Kasumi-1 (cell line): ENCODE results near the gene CCR8.
A peak's percentile ranks its signal among the peaks of the same experiment; 100 is the strongest.

Source experiments
- DNase-seq, 2 experiments: peaks; one replicate each; lab custom pipeline; 2025; lab: John Stamatoyannopoulos, UW

The CCR8 gene

DNA sequence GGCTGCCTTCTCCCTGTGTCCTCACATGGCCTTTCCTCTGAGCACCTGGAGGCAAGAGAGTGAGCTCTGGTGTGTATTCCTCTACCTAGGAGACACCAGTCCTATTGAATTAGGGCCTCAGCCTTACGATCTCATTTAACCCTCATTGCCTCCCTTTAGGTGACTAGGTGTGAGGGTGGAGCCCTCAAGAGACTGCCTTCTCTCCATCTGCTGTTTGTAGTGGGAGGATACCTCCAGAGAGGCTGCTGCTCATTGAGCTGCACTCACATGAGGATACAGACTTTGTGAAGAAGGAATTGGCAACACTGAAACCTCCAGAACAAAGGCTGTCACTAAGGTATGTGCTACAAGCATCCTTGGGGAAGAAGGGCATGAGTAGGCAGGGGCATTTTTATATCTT, at the start of gene CCR8:
CCR8 (plus strand) TSS at position 217 of the 400 bp plus-strand sequence. CDS start 2,623 bp downstream, outside the sequence.
- DNase-seq: no peak

DNA sequence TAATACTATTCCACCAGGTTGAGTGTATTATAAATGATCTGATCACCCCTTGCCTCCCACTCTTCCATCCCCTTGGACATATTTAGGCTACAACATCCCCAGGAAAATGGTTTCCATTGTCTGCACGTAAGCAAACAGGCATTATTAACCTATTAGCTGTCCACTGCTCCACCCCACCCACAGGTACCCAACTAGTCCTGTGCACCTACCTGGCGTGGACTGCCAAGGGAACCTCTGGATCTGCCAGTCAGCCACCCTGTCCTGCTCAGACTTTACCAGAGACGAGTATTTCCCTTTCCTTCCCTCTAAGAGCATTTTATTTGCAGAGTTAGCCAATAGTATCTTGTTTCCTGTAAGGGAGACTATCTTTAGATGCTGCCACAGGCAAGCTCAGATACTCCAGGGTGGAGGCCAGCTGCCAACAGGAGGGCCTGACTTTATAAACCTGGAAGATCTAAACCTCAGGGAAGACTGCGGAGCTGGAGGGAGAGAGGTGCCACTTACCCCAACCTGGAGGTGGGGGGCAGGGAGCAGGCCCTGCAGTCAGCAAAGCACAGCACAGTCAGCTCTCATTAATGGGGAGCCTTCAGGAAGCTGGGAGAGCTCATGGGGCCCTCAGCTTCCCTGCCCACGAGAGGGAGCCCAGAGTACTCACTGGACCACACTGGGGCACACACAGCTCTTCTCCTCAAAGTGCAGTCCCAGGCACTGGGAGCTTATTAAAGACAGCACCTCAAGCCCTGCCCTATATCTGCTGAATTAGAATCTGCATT, 49.6 kb upstream of the CCR8 start, which contains the start of gene CX3CR1:
CX3CR1 (minus strand) TSS at position 292 of the 773 bp plus-strand sequence. CDS start 13,527 bp downstream, outside the sequence.
- peak; percentile 65 to 75 for DNase-seq

GRCh38 chr3:39280571-39280970, 48.9 kb upstream of the CCR8 start:
- DNase-seq: no peak

- no peak for DNase-seq
Observed at GRCh38 chr3:39281533-39281932, 48.0 kb upstream of the CCR8 start.

DNA sequence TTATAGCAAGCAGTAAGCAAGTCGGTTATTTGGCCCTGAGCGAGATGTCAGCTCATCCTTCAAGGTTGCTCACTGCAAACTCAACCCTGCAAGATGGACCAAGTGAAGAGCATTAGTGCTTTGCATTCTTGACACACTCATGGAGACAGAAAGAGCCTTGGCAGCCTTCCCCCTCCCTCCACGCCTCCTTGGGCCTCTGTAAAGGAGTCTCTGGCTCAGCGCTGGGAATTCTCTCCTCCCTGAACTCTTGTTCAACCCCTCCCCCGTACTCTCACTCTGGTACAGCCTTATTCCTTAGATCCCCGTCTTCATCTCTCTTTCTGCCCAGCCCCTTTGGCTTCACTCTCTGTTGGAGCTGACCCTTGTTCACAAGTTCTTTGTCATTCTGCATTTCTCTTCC, 47.5 kb upstream of the CCR8 start:
- DNase-seq: no peak

DNA sequence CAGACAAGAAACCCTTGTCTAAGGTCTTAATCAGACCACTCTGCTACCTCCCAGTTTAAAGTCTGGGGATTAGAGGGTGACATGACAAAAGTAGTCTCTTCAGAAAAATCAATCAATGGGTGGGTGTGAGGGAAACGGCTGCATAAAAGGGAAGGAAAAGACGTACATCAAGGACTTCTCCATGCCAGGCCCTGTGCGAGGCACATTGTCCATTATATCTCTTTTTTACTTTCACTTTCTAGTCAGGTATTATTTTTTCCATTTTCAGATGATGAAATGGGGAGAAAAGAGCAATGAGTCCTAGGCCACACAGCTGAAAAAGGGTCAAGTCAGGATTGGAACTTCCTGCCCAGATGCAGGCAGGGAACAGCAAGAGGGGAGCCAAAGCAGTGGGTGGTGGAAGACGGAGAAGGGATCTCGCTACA, 45.0 kb upstream of the CCR8 start:
- no peak for DNase-seq

DNA sequence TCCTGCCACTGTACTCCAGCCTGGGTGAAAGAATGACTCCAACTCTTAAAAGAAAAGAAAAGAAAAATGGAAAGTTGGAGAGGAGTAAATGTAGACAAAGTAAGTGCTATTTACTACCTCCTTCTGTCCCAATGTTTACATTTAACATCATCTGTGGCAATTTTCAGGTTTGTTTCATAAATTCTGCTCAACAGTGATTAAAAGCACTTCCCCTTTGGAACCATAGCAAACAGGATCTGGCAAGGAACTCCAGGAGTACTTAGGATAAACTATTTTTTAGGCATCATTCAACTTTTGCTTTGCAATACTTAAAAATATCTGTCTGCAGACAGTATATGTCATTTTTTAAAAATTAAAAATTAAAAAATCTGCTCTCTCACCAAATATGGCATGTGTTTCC, 44.2 kb upstream of the CCR8 start:
- DNase-seq: no peak

DNA sequence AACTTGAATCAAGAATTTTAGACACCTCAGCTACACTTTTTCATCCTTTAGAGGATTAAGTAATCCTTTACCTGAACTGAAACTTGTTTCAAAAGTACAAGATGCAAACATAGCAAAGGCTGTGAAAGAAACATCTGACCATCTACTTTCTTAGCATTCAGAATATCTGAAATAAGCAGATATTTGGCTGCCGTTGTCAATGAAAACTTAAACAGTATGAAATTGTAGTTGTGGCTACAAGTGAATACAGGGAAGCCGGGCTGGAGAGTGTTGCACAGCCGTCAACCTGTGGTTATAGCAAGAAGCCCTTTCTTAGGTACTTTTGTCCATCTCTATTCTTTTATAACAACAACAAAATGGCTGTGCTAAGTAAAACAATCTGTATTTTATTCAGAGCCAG, 42.7 kb upstream of the CCR8 start:
- DNase-seq: no peak

GRCh38 chr3:39287216-39288164, 42.0 kb upstream of the CCR8 start:
- DNase-seq: no peak

DNA sequence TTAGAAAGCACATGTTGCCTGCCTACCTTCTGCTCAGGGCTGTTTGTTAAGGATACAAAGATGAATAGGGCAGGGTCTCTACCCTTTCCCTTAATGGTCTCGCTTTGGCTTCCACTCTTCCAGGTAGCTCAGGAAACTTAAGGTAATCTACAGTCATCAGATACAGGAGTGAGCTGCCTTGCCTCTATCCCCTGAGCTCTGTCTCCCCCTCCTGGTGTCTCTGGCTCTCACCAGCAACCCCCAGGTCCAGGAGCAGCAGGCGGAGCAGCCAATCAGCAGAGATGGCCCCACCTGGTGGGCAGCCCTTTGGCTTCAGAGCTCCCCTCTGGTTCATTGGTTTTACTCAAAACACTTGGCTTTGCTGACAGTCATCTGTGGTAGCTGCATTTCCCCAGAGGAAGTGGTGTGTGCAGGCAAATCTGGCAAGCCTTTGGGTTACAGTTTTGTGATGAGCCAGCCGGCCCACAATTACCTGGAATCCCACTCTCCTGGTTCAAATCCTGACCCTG, 41.2 kb upstream of the CCR8 start:
- peak; percentile 85 to 88 for DNase-seq

DNA sequence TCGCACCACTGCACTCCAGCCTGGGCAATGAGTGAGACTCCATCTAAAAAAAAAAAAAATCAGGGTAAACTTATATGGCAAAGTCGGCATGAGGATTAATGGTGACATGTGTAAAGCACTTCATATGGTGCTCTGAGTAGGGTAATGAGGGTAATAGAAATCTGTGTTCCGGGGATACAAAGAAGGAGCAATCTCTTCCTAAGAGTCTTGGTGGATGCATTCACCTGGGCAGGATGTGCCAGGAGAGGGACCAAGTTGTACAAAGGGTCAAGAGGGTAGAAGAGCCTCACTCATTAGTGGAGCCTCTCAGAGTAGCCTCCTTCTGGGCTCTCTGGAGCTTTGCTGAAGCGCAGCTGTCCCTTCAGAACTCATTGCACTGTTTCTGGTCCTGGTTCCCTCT, 40.4 kb upstream of the CCR8 start:
- DNase-seq: no peak

- no peak for DNase-seq
Observed at GRCh38 chr3:39290255-39290654, 39.3 kb upstream of the CCR8 start.

GRCh38 chr3:39291903-39292329, 37.6 kb upstream of the CCR8 start:
- peak; percentile 67 to 71 for DNase-seq

DNA sequence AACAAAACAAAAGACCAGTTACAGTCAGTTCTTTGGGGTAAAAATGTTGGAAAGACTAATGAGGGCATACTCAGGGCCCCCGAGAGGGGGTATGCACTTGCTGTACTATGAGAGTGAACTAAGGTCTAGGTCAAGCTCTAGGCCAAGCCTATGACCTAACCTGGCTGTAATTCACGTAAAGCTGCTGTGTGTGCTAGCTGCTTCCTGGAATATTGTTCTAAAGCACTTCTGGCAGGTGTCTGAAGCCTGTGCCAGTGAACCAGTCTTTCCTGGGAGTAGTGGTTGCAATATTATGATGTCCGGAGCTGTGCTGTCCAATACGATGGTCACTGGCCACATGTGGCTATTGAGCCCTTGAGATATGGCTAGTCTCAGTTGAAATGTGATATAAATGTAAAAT, 36.5 kb upstream of the CCR8 start:
- DNase-seq: no peak

DNA sequence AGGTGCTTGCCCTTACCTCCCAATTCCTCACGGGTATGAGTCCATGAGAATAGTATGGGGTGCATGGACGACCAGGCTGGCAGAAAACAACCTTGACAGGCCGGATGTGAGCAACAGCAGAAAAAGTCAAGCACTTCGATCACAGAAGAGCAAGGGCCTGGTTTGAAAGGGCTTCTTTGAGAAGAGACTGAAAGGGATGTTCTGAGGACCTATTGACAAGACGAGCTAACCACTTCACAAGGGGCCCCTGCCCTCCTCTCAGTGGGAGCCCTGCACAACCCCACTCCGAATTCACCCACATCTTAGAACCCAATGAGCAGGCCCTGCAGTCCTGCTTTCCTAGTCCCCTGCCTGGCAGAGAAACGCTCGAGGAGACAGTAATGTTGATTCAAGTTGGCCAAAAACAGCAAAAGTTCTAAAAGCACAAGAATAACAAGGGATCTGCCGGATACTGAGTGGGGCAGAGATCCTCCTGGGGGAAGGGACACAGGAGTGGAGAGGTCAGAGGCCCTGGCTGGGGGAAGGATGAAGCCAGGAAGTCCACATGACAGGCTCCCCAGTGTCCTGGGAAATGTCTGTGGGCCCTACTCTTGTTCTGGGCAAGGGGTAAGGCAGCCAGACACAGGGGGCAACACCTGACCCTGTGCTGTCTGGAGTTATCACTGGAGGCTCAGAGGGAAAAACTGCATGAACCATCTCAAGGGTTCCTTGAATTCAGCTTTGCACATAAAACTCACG, 34.9 kb upstream of the CCR8 start:
- DNase-seq: no peak

DNA sequence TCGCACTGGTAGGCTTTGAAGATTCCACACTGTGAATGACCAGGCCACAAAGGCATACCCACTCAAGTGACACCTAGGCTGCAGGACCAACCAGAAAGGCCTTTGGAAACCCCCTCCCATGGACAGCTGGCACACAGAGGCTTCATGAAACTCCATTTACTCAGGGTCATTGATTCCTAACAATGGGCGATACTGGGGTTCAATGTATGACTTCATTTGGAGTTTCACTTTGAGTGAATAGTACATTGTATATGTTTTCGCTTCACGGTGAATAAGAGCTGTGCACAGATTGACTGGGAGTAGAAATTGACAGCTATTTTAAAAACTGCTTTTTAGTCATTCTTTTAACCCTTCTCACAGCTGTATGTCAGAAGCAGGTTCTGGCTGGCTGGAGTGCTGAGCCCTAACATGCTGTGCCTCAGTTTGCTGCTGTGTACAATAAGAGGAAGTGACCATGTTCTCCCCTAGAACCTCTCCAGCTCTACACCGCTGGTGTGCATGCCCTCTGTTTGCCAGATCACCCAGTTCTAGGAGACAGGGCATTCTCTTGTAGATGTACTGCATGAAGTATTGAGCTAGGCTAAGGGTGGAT, 34.2 kb upstream of the CCR8 start:
- no peak for DNase-seq

DNA sequence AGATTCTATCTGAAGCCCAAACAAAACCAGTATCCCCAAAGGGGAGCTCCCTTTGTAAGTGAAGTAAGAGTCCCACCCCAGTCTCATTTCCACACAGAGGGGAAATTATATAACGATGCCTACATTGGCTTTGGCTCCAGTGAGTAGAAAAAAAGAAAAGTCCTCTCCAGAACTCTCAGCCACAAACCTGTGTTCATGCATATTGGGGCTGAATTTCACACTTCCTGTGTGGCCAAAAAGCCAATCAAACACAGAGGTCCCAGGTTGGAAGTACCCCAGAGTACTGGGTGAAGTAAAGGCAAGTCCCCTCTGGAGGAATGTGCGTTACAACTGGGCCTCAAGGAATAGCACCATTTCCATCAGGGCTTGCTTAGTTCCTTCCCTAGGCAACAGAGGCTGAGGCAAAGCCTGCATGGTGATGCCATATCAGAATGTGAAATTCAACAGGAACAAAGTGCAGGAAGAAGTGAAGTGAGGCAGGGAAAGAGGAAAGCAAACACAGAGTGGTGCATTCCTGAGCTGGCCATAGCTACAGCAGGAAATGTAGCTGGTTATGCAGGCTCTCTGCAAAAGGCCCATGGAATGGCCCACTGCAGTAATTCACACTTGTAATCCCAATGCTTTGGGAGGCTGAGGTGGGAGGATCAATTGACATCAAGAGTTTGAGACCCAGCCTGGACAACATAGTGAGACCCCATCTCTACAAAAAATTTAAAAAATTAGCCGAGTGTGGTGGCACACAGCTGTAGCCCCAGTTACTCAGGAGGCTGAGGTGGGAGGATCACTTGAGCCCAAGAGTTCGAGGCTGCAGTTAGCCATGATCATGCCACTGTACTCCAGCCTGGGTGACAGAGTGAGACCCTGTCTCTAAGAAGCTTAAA, 33.1 kb upstream of the CCR8 start:
- DNase-seq: no peak

DNA sequence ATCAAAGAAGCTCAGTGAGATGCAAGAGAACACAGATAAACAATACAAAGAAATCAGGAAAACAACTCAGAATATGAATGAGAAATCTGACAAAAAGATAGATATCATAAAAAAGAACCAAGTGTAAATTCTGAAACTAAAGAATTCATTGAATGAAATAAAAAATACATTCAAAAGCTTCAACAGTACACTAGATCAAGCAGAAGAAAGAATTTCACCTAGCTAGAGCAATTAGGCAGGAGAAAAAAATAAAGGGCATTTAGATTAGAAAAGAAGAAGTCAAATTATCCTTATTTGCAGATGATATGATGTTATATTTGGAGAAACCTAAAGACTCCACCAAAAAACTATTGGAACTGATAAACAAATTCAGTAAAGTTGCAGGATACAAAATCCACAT, 30.2 kb upstream of the CCR8 start:
- no peak for DNase-seq

DNA sequence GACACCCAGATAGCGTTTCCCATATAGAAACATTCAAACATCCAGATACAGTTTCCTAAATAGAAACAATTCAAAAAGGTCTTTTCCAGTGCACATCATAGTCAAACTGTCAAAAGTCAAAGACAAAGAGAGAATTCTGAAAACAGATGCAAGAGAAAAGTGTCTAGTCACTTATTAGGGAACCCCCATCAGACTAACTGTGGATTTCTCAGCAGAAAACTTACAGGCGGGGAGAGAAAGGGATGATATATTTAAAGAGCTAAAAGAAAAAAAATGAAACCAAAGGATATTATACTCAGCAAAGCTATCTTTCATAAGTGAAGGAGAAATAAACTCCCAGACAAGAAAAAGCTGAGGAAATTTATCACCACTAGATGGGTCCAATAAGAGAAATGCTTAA, 27.3 kb upstream of the CCR8 start:
- no peak for DNase-seq

DNA sequence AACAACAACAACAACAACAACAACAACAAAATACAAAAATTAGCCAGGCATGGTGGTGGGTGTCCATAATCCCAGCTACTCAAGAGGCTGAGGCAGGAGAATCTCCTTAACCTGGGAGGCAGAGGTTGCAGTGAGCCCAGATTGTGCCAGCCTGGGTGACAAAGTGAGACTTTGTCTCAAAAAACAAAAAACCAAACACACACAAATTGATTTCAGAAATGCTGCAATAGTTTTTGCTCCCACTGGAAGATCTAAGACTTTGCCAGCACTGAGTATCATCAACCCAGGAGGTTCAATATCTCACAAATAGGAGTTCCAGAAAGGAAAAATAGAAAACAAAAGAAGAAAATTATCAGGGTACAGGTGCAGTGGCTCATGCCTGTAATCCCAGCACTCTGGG, 16.2 kb upstream of the CCR8 start:
- no peak for DNase-seq

GRCh38 chr3:39315420-39315819, 14.1 kb upstream of the CCR8 start:
- no peak for DNase-seq
